Measurements from ENCODE around the gene KRT8.
"Not testable (repeated sequence)": the region's sequence is repeated elsewhere in the genome, so short reads cannot be mapped to it uniquely, and the experiment has no call there.

Gene KRT8

GRCh38 chr12:52901715-52902541 lies 2.9 kb downstream of the KRT8 start:
- DNase-seq = no peak

- DNase-seq = no peak
Observed at GRCh38 chr12:52900896-52901714, 3.8 kb downstream of the KRT8 start.

- DNase-seq = no peak
Observed at GRCh38 chr12:52900166-52900895, 4.5 kb downstream of the KRT8 start.

GRCh38 chr12:52899338-52900035 lies 5.4 kb downstream of the KRT8 start:
- no peak for DNase-seq

DNA sequence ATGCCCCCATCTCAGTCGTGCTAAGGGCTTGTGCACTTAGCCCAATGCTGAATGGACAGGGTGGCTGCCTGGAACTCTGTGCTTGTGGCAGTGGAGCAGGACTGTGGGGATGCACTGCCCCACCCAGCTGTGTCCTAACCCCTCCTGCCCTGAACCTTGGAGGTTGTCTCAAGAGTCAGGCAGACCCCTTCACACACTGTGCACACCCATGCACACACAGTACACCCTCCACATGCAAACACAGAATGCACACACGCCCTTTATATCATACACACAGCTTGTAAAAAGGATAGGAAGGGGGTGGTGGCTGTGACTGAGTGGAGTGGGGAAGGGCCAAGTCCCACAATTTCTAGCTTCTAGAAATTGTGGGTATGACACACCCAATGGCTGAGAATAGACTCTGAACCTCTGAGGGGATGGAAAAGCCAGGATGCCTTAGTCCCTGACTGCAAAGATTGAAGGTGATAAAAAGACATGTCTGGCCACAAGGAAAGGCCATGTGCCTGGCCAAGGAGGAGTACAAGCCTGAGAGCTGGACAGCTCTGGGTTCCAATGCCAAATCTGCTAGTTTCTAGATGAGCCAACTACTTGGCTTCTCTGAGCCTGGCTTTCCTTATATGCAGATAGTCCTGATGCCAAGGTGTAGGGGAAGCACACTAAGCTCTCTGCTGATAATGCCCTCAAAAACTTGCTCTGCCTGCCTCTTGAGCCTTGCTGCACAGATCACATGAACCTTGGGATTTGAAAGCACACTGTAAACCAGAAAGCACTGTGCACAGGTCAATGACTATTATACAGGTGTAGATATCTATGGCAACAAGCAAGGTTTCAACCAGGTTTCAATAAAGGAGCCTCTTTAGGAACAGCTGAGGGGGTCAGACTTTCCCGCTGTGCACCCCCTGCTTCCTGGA lies 8.4 kb downstream of the KRT8 start:
- DNase-seq = no peak

DNA sequence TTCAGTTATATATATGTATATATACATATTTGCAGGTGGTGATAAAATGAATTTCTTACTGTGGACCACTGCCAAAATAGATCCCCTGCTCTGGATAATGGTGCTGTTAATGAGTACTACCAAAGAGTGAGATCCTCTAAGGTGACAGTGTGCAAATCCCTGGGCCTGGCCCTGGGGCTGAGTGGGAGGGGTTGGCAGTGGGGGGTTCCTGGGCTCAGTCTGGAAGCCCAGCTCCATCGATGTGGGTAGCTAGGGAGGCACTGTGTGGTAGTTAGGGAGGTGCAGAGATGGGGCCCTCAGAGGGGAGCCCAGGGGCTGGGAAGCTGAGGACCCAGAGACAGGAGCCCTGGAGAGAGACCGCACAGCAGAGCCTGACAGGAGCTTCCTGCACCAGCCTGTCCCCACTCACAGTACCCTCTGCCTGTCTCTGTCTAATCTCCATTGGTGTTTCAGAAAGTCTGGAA lies 9.1 kb downstream of the KRT8 start:
- DNase-seq = no peak

GRCh38 chr12:52892974-52893373 lies 11.9 kb downstream of the KRT8 start:
- DNase-seq = no peak

DNA sequence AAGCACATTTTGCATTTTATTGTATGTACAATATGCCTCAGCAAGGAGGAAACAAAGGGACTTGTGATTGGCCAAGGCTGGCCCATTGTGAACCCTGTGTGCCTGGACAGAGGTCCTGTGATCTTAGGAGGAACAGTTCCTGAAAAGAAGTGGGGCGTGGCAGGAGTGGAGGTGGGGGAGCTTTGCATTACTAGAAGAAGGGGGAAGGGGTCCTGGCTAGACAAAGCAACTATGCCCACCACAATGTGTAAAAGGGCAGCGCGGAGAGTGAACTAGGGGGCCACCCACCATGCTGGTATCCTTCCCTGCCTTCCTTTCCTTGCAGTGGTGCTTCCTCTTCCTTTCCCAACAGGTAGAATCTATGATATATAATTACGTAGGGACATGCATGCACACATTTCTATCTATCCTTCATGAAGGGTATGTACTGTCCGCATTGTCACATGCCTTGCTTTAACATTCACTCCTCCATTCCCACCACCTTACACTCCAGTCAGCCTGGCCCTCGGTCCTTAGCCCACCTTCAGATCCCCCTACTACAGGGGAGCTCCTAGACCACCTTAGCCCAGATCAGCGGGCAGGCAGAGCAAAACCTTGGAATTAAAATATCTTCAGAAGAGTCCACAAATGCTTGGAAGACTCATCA lies 12.5 kb downstream of the KRT8 start:
- DNase-seq = no peak

DNA sequence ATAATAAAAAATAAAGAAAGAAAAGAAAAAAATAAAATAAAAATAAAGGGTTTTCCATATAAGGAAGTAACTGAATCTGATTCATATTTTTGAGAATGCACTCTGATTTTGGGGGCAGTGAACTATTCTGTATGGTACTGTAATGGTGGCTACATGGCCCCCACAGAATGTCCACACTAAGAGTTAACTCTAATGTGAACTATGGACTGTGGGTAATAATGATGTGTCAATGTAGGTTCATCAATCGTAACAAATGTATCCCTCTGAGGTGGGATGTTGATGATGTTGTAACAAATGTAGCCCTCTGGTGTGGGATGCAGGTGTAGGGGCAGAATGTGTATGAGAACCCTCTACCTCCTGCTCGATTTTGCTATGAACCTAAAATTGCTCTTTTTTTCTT lies 13.8 kb downstream of the KRT8 start:
- no peak for DNase-seq

DNA sequence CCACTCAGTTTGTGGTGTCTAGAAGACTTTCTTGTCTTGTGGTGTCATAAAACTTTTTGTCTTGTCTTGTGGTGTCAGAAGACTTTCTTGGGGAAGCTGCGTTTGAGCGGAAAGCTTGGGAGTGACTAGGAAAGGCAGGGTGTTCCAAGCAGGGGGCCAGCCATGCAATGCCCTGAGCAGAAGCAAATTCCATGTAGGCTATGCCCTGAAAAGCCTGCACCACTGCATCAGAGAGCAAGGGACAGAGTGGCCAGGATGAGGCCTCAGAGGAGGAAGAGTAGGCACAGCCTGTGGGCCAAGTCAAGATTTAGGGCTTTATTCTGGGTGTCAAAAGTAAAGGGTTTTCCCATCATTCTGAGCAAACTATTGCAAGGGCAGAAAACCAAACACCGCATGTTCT lies 14.5 kb downstream of the KRT8 start:
- no peak for DNase-seq

DNA sequence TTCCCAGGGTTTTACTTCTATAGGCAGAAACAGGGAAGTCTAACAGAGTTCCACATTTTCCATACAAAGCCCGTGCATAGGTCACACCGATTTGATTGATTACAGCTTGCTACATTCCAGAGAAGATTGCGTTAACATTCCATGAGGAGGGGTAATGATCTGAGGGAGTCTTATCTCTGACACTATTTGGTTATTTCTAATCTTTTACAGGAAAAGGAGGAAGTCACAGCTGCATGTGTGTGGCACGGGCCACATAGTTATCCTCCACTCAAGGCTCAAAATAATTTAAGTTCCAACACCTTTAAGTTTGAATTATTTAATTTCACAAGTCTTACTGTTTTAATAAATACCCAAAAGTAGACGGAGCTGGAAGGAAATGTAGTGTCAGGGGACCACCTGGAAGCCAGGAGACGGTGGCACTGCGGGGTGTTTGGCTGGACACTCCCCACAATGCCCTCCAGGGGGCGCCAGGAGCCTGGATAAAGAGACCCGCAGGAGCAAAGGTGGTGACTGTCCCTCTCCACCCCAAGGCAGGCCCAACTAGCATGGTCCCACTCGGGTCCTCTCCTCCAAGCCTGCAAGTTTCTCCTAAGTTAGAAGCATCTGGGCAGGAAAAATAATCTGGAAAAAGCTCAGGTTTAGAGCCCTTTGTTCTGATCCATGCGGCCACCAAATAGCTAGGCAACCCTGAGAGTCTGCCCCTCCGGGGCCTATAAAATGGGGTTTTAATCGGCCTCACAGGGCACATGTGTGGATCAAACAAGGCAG lies 20.2 kb downstream of the KRT8 start:
- DNase-seq = peak; percentile 74

DNA sequence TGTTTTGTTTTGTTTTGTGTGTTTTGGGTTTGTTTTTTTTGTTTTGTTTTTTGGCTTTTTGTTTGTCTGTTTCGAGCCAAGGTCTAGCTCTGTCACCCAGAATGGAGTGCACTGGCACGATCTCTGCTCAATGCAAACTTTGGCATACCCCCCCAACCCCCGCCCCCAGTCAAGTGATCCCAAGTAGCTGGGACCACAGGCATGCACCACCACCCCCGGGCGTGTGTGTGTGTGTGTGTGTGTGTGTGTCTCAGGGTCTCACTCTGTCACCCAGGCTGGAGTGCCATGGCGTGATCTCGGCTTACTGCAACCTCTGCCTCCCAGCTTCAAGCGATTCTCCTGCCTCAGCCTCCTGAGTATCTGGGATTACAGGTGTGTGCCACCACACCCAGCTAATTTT lies 24.4 kb downstream of the KRT8 start:
- not testable (repeated sequence) for DNase-seq

GRCh38 chr12:52879394-52880351 lies 25.2 kb downstream of the KRT8 start:
- DNase-seq = peak; percentile 71

DNA sequence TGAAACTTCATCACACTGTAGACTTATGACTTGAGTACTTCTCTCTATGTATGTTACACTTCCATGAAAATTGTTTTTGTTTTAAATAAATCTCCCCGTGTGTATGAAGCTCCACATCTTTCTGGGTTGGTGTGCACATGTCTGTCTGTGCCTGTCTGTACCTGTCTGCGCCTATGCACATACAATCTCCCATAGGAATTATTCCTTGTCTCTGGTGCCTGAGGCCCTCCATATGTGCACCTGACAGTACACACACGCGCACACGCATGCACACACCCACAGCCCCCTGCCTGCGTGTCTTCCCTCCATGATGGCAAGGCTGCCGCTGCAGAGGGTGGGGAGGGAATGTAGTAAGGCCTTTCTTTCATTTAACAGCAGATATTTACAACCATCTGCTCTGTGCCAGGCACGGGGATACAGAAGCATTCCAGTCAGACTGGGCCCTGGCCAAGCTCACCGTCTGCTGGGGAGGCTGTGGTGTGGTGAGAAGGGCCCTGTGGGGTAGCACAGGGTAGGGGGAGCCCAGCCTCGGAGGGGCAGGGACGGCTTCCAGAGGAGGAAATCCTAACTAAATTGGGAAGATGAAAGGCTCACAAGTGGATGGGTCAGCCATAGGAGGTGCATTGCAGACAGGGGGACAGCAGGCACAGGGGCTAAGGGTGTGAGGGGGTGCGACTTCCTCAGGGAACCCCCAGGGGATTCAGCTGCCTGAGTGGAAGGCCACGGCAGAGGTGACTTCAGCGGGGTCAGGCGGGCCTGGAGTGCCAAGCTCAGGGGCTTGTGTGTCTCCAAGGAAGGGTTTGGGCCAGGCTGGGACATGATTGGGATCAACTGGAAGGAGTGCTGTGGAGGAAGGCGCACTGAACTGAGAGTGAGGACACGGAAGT lies 26.1 kb downstream of the KRT8 start:
- DNase-seq = no peak

- no peak for DNase-seq
Observed at GRCh38 chr12:52877242-52877641, 27.6 kb downstream of the KRT8 start.

DNA sequence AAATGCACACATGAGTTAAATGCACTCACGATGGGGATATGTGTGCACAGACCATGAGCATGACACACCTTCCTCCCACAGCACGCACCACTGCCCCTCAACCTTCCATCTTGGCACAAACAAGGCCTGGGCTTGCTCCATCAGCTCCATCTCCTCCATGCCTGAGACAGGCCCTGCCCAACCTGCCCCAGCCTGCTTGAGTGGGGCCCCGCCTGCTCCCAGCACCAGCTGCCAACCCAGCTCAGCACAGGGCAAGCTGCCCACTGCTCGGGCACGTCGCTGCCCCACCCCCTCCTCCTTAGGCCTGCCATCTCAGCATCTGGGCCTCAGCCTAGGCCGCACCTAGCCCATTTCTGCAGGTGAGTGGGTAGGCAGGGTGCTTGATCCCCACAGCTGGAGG lies 28.5 kb downstream of the KRT8 start:
- no peak for DNase-seq

DNA sequence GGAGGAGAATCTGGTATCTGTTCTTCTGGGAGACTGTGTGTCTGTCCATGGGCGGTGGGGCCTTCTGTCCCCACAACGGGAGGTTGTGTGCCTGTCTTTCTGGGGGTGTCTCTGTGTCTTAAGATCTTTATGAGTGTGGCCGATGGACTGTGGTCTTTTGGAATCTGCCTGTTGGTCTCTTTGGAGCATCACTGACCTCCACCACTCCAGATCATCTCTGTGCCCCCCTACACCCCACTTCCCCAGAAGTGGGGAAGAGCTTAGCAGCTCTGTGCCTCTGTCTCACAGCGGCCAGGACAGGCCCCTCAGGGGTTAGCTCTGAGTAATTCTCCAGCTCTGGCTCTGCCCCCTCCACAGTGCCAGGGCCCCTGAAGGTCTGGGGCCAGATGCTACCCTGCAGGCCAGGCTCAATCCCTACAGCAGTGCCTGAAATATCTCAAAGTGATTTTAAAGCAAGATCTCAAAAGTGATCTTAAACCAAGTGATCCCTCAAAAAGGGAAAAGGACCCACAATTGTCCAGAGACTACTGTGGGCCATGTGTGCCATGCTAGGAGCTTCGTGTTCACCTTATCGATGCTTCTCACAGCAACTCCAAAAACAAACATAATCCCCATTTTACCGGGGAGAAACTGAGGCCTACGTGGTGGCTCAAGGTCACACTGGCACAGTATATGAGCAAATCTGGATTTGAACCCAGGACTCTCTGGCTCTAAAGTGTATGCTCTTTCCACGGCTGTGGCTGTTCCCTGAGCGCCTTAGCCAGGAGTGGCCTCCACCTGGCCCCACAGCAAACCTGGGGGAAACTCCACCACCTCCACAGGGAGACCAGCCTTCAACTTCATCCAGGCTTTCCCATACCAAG lies 30.1 kb downstream of the KRT8 start:
- DNase-seq = no peak
